DOHH2 (cell line): ENCODE measurements around the gene PICALM.

Experiments used
- H3F3A ChIP-seq: fragments of 200-600 bp; sonication (generic), shearing (Covaris generic); 2 replicates; pipeline ENCODE4 v1.6.0; 2016; ENCODE audit warnings: antibody characterized with exemption, mild to moderate bottlenecking; ENCODE audit not compliant: control insufficient read depth, insufficient read depth
- H3K27ac ChIP-seq: fragments of 200-600 bp; sonication (generic); 2 replicates; pipeline ENCODE4 v1.5.1; 2014; ENCODE audit warnings: low read depth, mild to moderate bottlenecking, low read length, moderate library complexity
- H3K27me3 ChIP-seq: fragments of 200-600 bp; sonication (generic); 2 replicates; pipeline ENCODE4 v1.6.1; 2014; ENCODE audit warnings: mild to moderate bottlenecking, low read length, mixed read lengths; ENCODE audit not compliant: control insufficient read depth
- H3K36me3 ChIP-seq: fragments of 200-600 bp; sonication (generic); 2 replicates; pipeline ENCODE4 v1.6.1; 2014; ENCODE audit warnings: mild to moderate bottlenecking, low read length, moderate library complexity, mixed read lengths; ENCODE audit not compliant: control insufficient read depth
- H3K4me1 ChIP-seq: fragments of 200-600 bp; sonication (generic); 2 replicates; pipeline ENCODE4 v1.6.1; 2014; ENCODE audit warnings: mild to moderate bottlenecking, low read length, mixed read lengths; ENCODE audit not compliant: control insufficient read depth
- H3K4me2 ChIP-seq: fragments of 200-600 bp; sonication (generic); 2 replicates; pipeline ENCODE4 v1.6.0; 2014; ENCODE audit warnings: mild to moderate bottlenecking, low read length, moderate library complexity
- H3K4me3 ChIP-seq: fragments of 200-600 bp; sonication (generic); 2 replicates; pipeline ENCODE4 v1.5.1; 2014; ENCODE audit warnings: mild to moderate bottlenecking, low read length, mixed read lengths
- H3K79me2 ChIP-seq: fragments of 200-600 bp; sonication (generic); 2 replicates; pipeline ENCODE4 v1.6.1; 2014; ENCODE audit warnings: mild to moderate bottlenecking, low read length, mixed read lengths; ENCODE audit not compliant: control insufficient read depth
- H3K9me2 ChIP-seq: fragments of 200-600 bp; sonication (generic); replicated peaks from 2 replicates; pipeline ENCODE4 v1.6.1; 2014; ENCODE audit warnings: mild to moderate bottlenecking, low read length, mixed read lengths; ENCODE audit not compliant: control insufficient read depth
- H3K9me3 ChIP-seq: fragments of 200-600 bp; sonication (generic); 2 replicates; pipeline ENCODE4 v1.6.1; 2014; ENCODE audit warnings: antibody characterized with exemption, low read length, mixed read lengths; ENCODE audit not compliant: control insufficient read depth, insufficient read depth
- H4K20me1 ChIP-seq: fragments of 200-600 bp; sonication (generic); 2 replicates; pipeline ENCODE4 v1.6.0; 2014; ENCODE audit warnings: low read depth, mild to moderate bottlenecking, antibody characterized with exemption, low read length, moderate library complexity; ENCODE audit not compliant: control insufficient read depth, insufficient read depth
- EZH2phosphoT487 ChIP-seq: fragments of 200-600 bp; sonication (generic); IDR thresholded peaks from 2 replicates; pipeline ENCODE4 v1.6.1; 2017; ENCODE audit warnings: borderline replicate concordance, mild to moderate bottlenecking, antibody characterized with exemption, low read length, moderate library complexity, mixed read lengths
- TF ChIP-seq, protein P1 (sequence below): fragments of 200-600 bp; sonication (generic); IDR thresholded peaks from one replicate; pipeline ENCODE4 v1.5.1; 2014; ENCODE audit warnings: antibody characterized with exemption, mild to moderate bottlenecking, low read depth, low read length; ENCODE audit not compliant: poor library complexity, severe bottlenecking

The PICALM gene

DNA sequence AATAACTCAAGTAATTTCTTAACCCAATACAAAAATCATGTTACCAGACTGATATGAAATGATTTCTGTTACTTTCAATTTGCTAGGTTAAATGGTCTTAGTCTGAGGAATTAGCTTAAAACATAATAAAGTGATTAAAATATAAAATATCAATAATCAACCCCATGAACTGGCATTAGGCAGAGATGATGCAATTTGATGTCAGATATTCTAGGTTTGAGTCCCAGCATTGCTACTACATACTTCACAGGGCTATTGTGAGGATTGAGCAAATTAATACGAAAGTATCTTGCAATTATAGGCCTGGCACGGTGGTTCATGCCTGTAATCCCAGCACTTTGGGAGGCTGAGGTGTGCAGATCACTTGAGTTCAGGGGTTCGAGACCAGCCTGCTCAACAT is 66.5 kb downstream of the PICALM start:
- Histone ChIP-seq H3K79me2 (no peaks in the 10 kb centered on the region), H3K4me3 (no peak overlapping the region), H4K20me1 (no peaks in the 10 kb centered on the region), H3F3A (no peaks in the 10 kb centered on the region), H3K4me1 (no peaks in the 10 kb centered on the region), H3K9me2 (no peaks in the 10 kb centered on the region), H3K36me3 (peaks cover 81% of the 10 kb centered on the region), H3K27me3 (no peaks in the 10 kb centered on the region), H3K9me3 (no peaks in the 10 kb centered on the region), H3K4me2 (no peak overlapping the region), H3K27ac (no peak overlapping the region)
- no peak for TF ChIP-seq EZH2phosphoT487
- TF ChIP-seq, protein P1, sequence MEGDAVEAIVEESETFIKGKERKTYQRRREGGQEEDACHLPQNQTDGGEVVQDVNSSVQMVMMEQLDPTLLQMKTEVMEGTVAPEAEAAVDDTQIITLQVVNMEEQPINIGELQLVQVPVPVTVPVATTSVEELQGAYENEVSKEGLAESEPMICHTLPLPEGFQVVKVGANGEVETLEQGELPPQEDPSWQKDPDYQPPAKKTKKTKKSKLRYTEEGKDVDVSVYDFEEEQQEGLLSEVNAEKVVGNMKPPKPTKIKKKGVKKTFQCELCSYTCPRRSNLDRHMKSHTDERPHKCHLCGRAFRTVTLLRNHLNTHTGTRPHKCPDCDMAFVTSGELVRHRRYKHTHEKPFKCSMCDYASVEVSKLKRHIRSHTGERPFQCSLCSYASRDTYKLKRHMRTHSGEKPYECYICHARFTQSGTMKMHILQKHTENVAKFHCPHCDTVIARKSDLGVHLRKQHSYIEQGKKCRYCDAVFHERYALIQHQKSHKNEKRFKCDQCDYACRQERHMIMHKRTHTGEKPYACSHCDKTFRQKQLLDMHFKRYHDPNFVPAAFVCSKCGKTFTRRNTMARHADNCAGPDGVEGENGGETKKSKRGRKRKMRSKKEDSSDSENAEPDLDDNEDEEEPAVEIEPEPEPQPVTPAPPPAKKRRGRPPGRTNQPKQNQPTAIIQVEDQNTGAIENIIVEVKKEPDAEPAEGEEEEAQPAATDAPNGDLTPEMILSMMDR: no peak

DNA sequence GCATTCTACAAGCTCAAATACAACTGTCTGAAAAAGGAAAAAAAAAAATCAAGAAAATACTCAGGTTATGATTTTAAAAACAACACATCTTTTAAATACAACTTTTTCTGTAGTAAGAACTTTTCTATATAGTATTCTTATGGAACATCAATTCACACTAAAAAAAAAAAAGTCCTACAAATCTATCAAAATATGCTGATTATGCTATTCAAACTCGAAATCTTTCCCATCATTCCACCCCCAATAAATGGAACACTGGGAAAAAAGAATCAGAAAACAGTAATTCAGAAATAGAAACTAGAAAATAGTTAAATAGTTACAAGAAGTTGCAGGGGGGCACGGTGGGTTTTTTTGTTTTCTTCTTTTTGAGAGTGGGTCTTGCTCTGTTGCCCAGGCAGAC is 77.4 kb downstream of the PICALM start:
- H3K9me3 ChIP-seq: no peaks in the 10 kb centered on the region
- no peaks in the 10 kb centered on the region for H3K79me2 ChIP-seq
- no peaks in the 10 kb centered on the region for H3K27me3 ChIP-seq
- H3K4me3 ChIP-seq: no peak overlapping the region
- no peak overlapping the region for H3K4me2 ChIP-seq
- H3K27ac ChIP-seq: no peak overlapping the region
- H3K4me1 ChIP-seq: no peaks in the 10 kb centered on the region
- H4K20me1 ChIP-seq: no peaks in the 10 kb centered on the region
- H3F3A ChIP-seq: no peaks in the 10 kb centered on the region
- TF ChIP-seq EZH2phosphoT487: no peak
- TF ChIP-seq, protein P1: no peak
- no peaks in the 10 kb centered on the region for H3K9me2 ChIP-seq
- H3K36me3 ChIP-seq: peaks cover 53% of the 10 kb centered on the region

DNA sequence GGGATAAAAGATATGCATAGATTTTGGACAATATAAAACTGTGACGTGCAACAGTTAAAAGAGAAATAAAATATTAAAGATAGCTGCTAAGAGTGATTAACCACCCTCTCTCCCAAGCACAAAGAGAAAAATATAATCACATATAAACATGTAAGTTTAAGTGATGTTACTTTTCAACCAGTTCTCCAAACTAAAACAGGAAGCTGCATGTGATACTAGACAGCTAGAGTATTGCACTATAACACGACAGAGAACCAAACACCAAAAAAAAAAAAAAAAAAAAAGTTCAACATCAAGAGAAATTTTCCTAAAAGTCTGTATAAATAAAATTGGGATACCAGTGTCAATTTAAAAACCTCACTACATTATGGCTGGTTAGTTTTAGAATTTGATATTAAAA is 79.1 kb downstream of the PICALM start:
- H3K4me1 ChIP-seq: no peaks in the 10 kb centered on the region
- H3K27ac ChIP-seq: no peak overlapping the region
- no peaks in the 10 kb centered on the region for H3K9me3 ChIP-seq
- H3K79me2 ChIP-seq: no peaks in the 10 kb centered on the region
- no peak overlapping the region for H3K4me2 ChIP-seq
- no peaks in the 10 kb centered on the region for H3K27me3 ChIP-seq
- peaks cover 57% of the 10 kb centered on the region for H3K36me3 ChIP-seq
- no peaks in the 10 kb centered on the region for H4K20me1 ChIP-seq
- no peak overlapping the region for H3K4me3 ChIP-seq
- H3F3A ChIP-seq: no peaks in the 10 kb centered on the region
- H3K9me2 ChIP-seq: no peaks in the 10 kb centered on the region
- TF ChIP-seq EZH2phosphoT487: no peak
- TF ChIP-seq, protein P1: no peak

DNA sequence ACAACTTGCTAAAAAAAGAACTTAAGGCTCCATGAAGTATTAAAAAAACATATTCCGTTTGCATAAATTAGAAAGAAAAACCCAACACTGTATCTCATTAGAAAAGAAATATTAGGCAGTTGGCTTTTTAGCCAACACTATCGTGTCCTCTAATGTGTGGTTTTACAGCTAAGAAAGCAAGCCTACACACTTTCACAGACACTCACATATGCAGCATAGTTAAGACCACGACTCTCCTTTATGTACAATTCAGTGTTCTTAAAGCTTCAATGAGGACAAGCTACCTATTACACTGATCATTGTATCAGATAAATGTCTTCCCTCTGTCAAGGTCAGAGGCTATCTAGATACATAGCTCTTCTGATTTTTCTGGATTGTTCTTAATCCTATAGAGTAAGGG is 80.1 kb downstream of the PICALM start:
- H3K9me3 ChIP-seq: no peaks in the 10 kb centered on the region
- no peak for TF ChIP-seq EZH2phosphoT487
- TF ChIP-seq, protein P1: no peak
- H3F3A ChIP-seq: 0 out of 2 replicates have a peak, but pooled peaks cover 2% of the 10 kb centered on the region
- no peaks in the 10 kb centered on the region for H3K27me3 ChIP-seq
- H3K79me2 ChIP-seq: no peaks in the 10 kb centered on the region
- no peaks in the 10 kb centered on the region for H3K4me1 ChIP-seq
- H3K36me3 ChIP-seq: peaks cover 57% of the 10 kb centered on the region
- no peaks in the 10 kb centered on the region for H4K20me1 ChIP-seq
- H3K4me2 ChIP-seq: no peak overlapping the region
- no peaks in the 10 kb centered on the region for H3K9me2 ChIP-seq
- no peak overlapping the region for H3K27ac ChIP-seq
- no peak overlapping the region for H3K4me3 ChIP-seq
